Endometrial microvascular endothelial cells (primary cell): ENCODE measurements around the gene AP4B1. TPM values are rescaled to one million over a fixed set of nuclear protein-coding genes. Genes with fewer than 3 reads are reported as not detected.

Source experiments
- total RNA-seq: library from RNA; depleted of rRNA; stranded (reverse); fragments of >200 nt; gene quantifications from one replicate; pipeline ENCODE4 v1.2.3, GENCODE V29; 2015; ENCODE audit errors: inconsistent ontology term

Gene AP4B1
- total RNA-seq, 1 donor from 2014 or later = 60.0 TPM

Other genes with a start within 250 kb of the AP4B1 start
- gene PHTF1, start 145.3 kb downstream of the AP4B1 start, total RNA-seq = 37.2 TPM
- gene RSBN1, start 92.3 kb downstream of the AP4B1 start, total RNA-seq = 8.9 TPM
- gene PTPN22, start 33.1 kb downstream of the AP4B1 start, total RNA-seq = 26.9 TPM
- gene BCL2L15, start 17.2 kb downstream of the AP4B1 start, total RNA-seq = under 0.01 TPM
- gene DCLRE1B, start 527 bp upstream of the AP4B1 start, total RNA-seq = 8.2 TPM
- gene HIPK1, start 24.5 kb upstream of the AP4B1 start, total RNA-seq = 31.6 TPM
- not detected for gene OLFML3, start 74.7 kb upstream of the AP4B1 start, total RNA-seq
- not detected for gene SYT6, start 249.1 kb upstream of the AP4B1 start, total RNA-seq